ENCODE measurements around the gene MAD1L1.

DNA sequence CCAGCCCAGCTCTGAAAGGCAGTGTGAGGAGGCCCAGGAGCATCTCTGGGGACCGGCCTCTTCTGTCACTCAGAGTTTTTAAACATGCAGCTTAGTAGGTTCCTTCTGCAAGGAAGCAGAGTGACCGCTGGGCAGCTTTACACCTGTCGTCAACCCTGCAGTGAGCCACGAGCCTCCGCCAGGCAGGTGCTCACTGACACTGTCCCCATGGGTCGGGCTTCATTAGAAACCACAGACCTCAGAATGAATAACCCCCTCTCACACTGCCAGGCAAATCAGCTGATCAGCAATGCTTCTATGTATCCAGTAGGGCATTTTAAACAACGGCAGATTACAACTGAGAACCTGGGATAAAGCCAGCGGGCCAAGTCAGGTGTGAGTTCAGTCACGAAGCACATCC, 106.1 kb downstream of the MAD1L1 start:
- TF ChIP-seq, protein P1, sequence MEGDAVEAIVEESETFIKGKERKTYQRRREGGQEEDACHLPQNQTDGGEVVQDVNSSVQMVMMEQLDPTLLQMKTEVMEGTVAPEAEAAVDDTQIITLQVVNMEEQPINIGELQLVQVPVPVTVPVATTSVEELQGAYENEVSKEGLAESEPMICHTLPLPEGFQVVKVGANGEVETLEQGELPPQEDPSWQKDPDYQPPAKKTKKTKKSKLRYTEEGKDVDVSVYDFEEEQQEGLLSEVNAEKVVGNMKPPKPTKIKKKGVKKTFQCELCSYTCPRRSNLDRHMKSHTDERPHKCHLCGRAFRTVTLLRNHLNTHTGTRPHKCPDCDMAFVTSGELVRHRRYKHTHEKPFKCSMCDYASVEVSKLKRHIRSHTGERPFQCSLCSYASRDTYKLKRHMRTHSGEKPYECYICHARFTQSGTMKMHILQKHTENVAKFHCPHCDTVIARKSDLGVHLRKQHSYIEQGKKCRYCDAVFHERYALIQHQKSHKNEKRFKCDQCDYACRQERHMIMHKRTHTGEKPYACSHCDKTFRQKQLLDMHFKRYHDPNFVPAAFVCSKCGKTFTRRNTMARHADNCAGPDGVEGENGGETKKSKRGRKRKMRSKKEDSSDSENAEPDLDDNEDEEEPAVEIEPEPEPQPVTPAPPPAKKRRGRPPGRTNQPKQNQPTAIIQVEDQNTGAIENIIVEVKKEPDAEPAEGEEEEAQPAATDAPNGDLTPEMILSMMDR (IDR thresholded peaks at IDR 0.05; ENCODE audit: borderline replicate concordance, extremely low read depth, low read length, poor library complexity, severe bottlenecking): no peak
- no peak for TF ChIP-seq EZH2 (IDR thresholded peaks at IDR 0.05; ENCODE audit: borderline replicate concordance, low read depth, low read length, severe bottlenecking)

Measured in DND-41 (cell line).